Pulmonary artery endothelial cell (primary cell): Measurements from ENCODE around the gene ARHGAP31. TPM values are rescaled to one million over a fixed set of nuclear protein-coding genes. Genes with fewer than 3 reads are reported as not detected.

Experiments used
- DNase-seq: peaks from one replicate; pipeline ENCODE4 v3.0.0-alpha.2; 2011; ENCODE audit warnings: low read depth, low spot score
- total RNA-seq: library from RNA; depleted of rRNA; stranded (reverse); fragments of >200 nt; gene quantifications from 2 replicates; pipeline ENCODE4 v1.2.3, GENCODE V29; 2014

Gene ARHGAP31
- total RNA-seq, 1 donor from 2014 or later = 24.0 TPM

DNA sequence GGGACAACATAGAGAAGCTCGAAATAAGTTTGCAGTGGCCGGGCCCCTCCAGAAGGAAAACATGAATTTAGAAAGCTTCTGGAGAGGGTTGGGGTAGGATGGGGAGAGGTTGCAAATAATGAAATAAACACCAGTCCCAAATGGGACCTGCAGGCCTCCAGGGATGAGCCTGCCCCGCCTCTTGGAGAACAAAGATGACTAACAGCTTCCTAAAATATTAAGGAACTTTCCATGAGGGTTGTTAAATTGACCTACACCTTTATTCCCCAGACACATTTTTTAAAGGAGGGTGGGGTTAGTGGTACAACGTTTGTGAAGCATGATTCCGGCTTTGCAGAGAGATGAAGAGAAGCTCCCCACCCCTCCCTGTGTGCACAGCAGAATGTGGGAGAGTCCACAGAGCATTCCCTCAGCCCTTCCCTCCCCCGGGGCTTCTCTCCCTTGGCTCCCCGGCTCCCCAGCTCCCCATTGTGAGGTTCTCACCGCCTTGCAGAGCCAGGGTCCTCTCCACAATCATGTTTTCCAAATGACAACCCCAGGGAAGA lies 84.1 kb downstream of the ARHGAP31 start:
- DNase-seq = no peak

DNA sequence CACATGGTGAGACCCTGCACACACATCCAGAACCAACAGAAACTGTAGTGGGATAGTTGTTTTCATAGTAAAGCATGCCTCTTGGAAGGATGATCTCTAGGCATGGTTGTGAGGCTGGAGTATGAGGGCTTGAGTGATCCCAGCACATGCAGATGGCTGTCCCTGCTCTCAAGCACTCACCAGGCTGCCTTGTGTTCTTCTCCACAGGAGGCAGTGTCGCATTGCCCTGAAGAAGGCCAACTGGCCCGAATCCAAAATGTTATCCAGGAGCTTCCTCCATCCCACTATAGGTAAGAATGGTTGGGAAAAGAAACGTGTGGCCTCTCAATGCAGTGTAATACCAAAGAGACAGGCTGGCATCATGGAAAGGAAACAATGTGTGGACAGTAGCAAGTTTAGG lies 86.5 kb downstream of the ARHGAP31 start:
- DNase-seq = no peak

DNA sequence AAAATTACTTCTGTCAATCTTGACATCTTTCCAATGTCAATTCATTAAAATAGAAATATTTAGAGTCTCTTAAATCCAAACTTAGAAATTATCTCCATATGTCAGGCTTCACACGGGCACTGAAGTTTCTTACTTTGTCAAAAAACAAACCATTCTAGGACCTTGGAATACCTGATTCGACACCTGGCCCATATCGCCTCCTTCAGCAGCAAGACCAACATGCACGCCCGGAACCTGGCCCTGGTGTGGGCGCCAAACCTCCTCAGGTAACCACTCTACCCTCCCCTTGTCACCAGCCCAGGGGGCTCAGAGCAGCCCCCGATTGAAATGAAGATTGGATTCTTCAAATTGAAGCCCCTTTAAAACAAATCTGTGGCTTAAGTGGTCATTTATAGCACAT lies 88.0 kb downstream of the ARHGAP31 start:
- DNase-seq = no peak

DNA sequence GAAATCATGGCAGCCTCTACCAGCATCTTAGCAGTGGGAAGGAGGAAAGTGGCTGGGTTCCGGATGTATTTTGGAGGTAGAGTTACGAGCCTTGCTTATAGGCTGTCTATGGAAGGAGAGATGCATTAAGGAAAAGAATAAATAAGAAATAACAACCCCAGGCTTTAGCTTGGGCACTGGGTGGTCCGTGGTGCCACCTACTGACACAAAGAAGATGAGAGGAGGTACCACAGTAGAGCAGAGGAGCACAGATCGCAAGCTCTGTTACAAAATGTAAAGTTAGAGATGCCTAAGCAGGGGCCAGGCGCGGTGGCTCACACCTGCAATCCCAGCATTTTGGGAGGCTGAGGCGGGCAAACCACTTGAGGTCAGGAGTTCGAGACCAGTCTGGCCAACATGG lies 94.4 kb downstream of the ARHGAP31 start:
- DNase-seq = no peak

DNA sequence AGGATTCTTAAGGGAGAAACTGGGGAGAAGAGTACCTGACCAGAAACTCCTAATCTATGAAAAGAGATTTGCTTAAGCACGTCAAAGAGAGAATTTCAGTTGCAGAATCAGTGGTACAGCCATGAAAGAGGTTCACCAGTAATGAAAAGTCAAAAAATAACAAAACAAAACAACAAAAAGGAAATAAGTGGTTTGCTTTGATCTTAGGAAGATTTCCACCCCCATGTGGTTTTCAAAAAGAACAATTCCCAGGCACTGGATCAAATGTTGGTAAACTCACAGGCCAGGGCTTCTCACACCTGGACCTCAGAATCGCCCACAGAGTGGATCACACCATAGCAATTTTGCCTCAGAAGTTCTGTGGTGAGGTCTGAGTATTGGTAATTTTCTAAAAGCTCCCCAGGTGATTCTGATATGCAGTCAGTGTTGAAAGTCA lies 101.8 kb downstream of the ARHGAP31 start:
- DNase-seq = no peak

DNA sequence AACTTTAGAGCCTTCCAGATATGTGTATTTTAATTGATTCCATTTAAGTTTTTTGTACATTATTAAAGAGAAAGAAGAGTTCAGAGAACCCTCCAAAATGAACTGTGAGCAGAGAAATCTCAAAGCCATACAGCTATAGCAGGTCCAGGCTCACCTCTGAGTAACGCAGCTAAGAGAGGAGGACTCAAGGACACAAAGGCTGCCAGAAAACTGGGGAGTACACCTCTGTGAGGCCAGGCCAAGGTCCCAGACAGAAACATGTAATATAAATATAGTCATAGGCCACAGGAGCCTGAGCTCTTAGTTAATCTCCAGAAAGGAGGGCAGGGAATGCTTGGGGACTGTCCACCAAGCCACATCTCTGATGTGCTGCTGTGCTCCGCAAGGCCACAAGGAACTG lies 102.7 kb downstream of the ARHGAP31 start:
- no peak for DNase-seq

DNA sequence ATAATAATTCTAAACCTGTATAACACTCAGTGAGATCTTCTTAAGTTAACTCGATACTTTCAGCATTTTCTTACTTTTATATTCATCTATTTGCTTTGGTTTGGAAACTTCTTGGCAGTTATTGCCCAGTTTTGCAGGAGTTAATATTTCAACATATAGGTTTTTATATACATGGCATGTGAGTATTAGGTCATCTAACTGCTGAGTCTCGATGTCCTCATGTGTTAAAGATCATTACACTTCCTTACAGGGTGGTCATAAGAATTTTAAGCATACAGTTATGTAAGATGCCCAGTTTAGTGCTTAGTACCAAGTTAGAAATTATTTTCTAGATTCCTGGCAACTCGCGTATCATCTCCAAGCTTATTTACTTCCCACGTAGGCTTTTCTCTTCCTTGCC lies 106.3 kb downstream of the ARHGAP31 start:
- DNase-seq = no peak

DNA sequence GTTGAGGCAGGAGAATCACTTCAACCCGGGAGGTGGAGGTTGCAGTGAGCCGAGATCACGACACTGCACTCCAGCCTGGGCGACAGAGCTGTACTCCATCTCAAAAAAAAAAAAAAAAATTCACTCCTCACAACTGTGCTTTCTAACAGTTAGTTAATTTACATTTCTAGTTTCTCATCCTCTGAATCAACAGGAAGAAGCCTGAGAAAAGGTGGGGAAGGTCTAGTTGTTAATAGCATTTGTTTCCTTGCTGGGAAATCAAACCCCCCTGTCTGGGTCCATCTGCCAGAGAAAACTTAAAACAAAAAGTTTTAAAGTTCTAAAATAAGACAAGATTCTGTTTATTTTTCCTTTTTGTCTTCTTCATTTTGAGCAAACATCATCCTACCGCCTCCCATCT lies 106.9 kb downstream of the ARHGAP31 start:
- DNase-seq = no peak

DNA sequence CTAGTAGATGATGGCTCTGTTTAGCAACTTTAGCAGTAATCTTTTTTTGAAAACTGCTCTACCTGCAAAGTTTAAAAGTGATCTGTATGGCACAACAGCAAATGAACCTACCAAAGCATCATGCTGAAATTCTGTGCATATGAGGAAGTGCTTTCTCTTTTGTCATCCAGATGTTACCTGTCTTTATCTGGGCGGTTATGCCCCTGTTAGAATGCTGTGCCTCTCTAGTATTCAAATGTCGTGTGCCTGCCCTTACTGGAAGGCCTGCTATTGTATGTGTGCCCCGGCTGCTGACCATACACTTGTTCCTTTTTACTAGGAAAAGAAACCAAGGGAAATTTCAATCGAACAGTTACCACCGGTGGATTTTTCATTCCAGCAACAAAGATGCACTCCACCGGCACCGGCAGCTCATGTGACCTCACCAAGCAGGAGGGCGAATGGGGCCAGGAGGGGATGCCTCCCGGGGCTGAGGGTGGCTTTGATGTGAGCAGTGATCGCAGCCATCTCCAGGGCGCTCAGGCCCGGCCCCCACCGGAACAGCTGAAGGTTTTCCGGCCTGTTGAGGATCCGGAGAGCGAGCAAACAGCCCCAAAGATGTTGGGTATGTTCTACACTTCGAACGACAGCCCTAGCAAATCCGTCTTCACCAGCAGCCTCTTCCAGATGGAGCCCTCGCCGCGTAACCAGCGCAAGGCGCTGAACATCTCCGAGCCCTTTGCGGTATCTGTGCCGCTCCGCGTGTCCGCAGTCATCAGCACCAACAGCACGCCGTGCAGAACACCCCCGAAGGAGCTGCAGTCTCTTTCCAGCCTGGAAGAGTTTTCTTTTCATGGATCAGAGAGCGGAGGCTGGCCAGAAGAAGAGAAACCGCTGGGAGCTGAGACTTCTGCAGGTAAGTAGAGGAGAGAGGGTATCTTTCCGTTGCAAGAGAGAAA lies 107.6 kb downstream of the ARHGAP31 start:
- DNase-seq = no peak

DNA sequence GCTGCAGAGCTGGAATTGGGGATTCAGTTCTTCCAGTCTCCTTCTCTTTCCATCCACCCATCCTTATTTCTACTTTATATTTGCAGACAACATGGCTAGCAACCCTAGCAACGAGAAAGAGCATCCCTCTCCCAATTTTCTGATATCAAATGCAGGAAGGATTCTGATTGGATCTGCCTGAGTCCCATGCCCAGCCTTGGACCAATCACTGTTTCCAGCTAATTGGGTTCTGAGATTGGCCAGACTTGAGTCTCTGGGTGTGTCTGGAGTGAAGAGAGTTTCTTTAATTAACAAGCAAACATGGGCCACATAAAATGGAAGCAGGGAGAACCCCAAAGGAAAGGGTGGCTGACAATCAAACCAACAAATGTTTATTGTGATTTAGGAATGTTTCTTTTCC lies 108.6 kb downstream of the ARHGAP31 start:
- DNase-seq = no peak

DNA sequence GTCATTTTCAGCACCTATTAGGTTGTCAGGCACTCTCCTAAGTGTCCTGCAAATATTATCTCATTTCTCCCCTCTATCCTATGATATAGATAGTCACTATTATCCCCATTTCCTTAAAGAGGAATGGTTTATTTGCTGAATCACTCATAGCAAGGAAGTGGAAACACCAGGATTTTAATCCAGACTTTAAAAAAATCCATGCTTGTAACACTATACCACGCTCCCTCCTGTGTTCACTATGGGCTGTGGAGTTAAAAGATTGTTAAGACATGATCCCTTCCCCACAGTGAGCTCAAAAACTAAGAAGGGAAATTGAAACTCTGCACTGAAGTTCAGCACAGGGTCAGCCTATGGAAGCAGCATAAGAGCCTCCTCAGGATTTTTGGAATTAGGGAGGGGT lies 109.0 kb downstream of the ARHGAP31 start:
- no peak for DNase-seq

DNA sequence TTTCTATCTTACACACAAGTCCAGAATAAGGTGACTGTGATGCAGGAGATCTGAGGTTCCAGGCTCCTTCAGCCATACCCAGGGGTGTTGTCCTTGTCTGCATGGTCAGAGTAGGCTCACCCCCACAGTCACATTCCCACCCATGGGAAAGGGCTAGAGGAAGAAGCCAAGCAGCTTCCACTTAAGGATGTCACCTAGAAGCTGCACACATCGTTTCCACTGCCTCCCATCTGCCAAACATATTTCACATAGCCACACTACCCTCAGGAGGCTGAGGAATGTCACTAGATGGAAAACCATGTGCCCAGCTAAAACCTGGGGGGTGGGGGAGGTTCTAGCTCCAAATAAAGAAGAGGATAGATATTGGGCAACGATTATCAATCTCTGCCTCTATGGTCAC lies 111.1 kb downstream of the ARHGAP31 start:
- no peak for DNase-seq

DNA sequence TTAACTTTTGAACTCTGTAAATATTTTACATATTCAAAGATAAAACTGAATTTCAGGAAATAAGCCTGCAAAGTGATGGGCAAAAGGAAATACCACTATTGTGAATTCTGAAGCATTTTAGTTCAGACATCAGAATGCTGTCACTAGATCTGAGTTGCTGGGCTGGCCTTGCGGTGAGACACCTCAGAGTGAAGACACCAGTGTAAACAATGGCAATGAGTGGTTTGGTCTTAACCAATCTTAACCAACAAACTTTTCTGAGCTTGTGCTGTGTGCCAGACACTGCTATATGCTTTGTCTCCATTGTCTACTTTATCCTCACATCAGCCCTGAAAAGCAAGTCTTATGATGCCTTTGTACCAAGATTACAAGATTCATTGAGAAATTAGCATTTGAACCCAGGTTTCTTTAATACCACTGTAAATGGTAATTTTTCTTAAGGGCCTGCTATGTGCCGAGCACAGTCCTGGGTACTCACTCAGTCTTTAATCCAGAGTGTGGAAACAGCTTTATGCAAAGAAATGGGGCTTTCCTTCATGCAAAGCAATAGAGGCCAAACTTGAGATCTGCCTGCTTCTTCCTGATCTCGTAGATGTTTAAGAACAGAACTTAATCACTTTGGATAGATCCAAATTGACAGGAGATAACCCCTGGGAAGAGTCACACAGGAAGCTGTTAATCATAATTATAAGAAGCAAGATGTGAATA lies 114.2 kb downstream of the ARHGAP31 start:
- no peak for DNase-seq

DNA sequence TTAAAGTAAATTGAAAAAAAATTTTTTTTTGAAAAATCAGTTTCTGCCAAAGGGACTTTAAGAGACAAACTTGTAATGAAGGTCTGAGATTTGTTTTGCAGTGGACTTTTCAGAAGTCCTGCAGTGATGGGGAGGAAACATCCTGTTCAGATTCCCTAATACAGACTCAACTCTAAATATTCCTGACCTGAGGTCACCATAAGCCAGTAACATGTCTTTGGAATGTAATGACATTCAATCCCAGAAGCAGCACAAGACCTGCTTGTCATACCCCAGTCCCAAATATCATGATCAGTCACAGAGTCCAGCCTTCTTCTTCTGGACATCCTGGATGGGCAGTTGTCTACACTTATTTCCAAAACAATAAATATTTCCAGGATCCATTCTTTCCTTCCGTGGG lies 115.7 kb downstream of the ARHGAP31 start:
- DNase-seq = no peak

DNA sequence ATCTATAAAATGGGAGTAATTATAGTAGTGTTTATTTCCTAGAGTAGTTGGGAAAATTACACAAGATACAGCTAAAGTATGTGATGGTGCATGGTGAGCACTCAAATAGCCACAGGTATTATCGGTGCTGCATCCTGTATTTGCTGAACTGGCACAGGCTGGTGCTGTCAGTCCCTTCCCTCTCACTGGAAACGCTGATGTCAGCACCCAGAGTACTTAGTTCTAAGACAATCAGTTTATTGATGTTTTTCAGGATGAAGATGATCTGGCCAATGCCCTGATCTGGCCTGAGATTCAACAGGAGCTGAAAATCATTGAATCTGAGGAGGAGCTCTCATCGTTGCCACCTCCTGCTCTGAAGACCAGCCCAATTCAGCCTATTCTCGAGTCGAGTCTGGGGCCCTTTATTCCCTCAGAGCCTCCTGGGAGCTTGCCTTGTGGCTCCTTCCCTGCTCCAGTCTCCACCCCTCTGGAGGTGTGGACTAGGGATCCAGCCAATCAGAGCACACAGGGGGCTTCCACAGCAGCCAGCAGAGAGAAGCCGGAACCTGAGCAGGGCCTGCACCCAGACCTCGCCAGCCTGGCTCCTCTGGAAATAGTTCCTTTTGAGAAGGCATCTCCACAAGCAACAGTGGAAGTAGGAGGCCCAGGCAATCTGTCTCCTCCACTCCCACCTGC lies 119.6 kb downstream of the ARHGAP31 start:
- no peak for DNase-seq

DNA sequence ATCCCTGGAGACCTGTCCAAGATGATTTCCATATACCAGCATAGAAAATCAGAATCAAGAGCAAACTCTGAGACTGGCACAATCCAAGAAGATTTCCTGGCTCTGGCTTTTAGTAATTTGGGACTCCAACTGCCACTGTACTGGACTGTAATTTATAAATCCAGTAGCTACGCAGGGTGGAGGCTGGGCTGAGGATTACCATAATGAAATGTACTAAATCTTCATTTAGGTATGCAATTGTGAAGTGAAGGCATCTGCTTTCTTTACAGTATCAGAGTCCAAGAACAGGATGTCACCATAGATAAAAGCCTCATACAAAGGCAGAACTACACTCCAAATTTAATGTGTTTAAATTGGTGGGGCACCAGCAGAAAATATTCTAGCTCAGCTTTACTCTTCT lies 122.7 kb downstream of the ARHGAP31 start:
- no peak for DNase-seq

DNA sequence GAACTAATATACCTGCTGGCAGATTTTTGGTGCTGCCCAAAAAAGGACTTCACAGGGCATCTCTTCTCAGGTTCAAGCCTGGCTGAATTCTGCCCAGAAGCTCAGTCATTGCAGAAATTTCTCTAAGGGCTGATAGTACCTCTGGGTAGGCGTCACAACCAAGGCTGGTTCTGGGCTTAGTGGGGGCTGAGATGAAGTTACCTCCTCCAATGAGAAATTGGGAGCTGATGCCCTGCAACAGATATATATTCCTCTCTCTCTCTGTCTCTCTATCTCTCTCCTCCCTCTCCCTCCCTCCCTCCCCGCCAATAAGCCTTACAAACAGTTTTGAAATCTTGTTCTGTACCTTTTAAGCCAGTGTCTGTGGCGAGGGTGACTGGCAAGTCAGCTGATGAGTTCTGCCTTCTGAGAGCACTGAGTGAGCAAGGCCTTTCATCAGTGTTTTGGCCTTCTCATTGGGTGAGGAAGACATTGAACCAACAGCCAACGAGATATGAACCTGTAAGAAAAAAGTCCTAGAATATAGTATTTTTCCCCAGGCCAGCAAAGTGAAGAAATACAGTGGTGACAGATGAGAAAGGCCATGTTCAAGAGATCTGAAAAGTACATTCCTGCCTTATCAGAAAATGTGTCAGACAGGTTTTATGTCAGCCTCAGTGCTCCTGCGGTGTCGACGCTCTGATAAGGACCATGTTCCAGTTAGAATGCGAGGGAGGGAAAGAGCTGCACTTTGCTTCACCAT lies 123.8 kb downstream of the ARHGAP31 start:
- DNase-seq = no peak

DNA sequence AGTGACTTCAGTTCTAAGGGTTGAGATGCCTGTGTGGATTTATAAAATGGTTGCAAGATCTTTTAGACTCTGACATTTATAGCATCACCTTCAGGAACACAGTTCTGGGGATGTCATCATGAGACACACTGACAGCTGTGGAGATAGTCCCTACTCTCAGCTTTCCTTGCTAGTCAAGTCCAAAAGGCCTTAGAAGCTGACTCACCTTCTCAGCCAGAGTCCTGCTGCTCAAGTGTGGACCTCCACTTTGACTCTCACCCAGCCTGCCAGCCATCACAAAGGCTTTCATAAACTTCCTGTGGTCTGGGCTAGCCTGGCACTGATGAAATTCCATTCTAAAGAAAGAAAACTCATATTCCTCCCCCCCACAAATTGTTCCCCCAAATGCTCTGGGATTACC lies 124.5 kb downstream of the ARHGAP31 start:
- no peak for DNase-seq

DNA sequence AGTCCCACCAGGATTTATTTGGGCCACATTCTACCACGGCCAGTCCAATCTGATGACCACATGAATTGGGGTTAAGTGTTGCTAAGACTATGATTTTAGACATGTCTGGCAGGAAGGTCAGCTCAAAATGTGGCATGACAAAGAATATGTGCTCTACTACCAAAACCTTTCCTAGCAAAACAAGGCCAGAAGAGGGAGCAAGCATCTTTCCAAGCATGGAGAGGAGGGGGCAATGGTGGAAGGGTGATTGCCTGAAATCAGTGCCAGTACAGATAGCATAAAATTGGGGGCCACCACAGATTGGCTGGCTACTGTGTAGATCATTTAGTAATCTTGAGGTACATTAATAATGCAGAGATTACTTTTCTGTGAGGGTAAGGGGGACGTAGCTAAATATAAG lies 126.0 kb downstream of the ARHGAP31 start:
- DNase-seq = no peak

DNA sequence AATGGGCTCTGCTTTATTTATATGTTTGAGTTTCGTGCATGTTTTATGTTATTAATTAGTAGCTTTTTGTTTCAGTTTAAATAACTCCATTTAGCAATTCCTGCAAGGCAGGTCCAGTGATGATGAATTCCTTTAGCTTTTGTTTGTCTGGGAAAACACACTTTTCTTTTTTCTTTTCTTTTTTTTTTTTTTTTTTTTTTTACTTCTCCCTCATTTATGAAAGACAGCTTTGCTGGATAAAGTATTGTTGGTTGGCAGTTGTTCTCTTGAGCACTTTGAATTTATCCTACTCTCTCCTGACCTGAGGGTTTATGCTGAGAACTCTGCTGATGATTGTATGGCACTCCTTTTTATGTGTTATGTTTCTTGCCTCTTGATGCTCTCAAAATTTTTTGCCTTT lies 133.5 kb downstream of the ARHGAP31 start:
- no peak for DNase-seq

DNA sequence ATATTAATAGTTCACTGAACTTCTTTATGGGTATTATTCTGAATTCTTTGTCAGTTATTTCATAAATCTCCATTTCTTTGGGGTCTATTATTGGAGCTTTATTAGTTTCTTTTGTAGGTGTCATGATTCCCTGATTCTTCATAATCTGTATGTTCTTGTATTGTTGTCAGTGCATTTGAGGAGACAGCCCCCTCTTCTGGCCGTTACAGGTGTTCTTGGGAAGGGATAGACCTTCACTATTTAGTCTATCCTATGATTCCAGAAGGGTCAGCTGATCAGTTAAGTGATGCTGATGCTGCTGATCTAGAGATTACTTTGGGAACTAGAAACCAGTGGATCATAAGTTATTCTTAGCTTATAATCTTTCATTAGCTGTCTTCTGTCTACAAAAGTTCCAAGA lies 134.4 kb downstream of the ARHGAP31 start:
- no peak for DNase-seq
